HepG2 (cell line): ENCODE measurements around the gene GIPC1. TPM values are rescaled to one million over a fixed set of nuclear protein-coding genes. Genes with fewer than 3 reads are reported as not detected.

Experiments used
- CREM ChIP-seq, 2 experiments: sonication (generic) in 1 of 2; formaldehyde crosslinking in 1 of 2; IDR thresholded peaks; 2 replicates each; pipeline versions ENCODE4 v1.4.0 to v1.6.1; 2016 to 2020; ENCODE audit warnings: antibody characterized with exemption in 1 of 2, mild to moderate bottlenecking in 1 of 2, missing genetic modification reagents in 1 of 2
- MZF1 ChIP-seq: sonication (generic); formaldehyde crosslinking; IDR thresholded peaks from 2 replicates; pipeline ENCODE4 v1.8.1; 2023; ENCODE audit warnings: mild to moderate bottlenecking, missing genetic modification reagents, borderline replicate concordance
- PCBP2 ChIP-seq: fragments of 200-400 bp; formaldehyde crosslinking; optimal IDR thresholded peaks from 2 replicates; pipeline ENCODE3; 2018; ENCODE audit warnings: low read length, low read depth; ENCODE audit not compliant: poor library complexity, severe bottlenecking
- POLR2A ChIP-seq, 2 experiments: IDR thresholded peaks; 2 replicates each; pipeline ENCODE4 v1.6.1; 2011; ENCODE audit warnings: low read depth in 2 of 2, low read length in 2 of 2, mild to moderate bottlenecking in 1 of 2, moderate library complexity in 1 of 2; ENCODE audit not compliant: insufficient read depth in 1 of 2
- SOX13 ChIP-seq, 3 experiments: fragments of 450-650 bp in 1 of 3; sonication (generic) in 1 of 3; formaldehyde crosslinking in 1 of 3; IDR thresholded peaks in 2 of 3; conservative IDR thresholded peaks in 1 of 3; 2 replicates each; pipeline versions ENCODE4 v1.5.0 to v1.6.1; 2016 to 2020; ENCODE audit warnings: antibody characterized with exemption in 1 of 3, mild to moderate bottlenecking in 1 of 3, missing compliant biosample characterization in 1 of 3, missing genetic modification reagents in 1 of 3, moderate library complexity in 1 of 3
- SRSF4 ChIP-seq: fragments of 200-400 bp; formaldehyde crosslinking; IDR thresholded peaks from one replicate; pipeline ENCODE4 v1.6.1; 2018; ENCODE audit warnings: mild to moderate bottlenecking, low read depth, low read length, moderate library complexity; ENCODE audit not compliant: poor library complexity, severe bottlenecking
- ZNF235 ChIP-seq: sonication (generic); formaldehyde crosslinking; IDR thresholded peaks from 2 replicates; pipeline ENCODE4 v1.8.1; 2023; ENCODE audit warnings: mild to moderate bottlenecking, missing genetic modification reagents, borderline replicate concordance
- ZNF496 ChIP-seq: sonication (generic); formaldehyde crosslinking; IDR thresholded peaks from 2 replicates; pipeline ENCODE4 v1.8.1; 2023; ENCODE audit warnings: mild to moderate bottlenecking, moderate library complexity, missing genetic modification reagents; ENCODE audit not compliant: insufficient replicate concordance
- ZNF543 ChIP-seq: sonication (generic); formaldehyde crosslinking; IDR thresholded peaks from 2 replicates; pipeline ENCODE4 v1.4.0; 2020; ENCODE audit warnings: mild to moderate bottlenecking, missing genetic modification reagents
- ZNF7 ChIP-seq: IDR thresholded peaks from 2 replicates; pipeline ENCODE4 v1.6.1; 2016; ENCODE audit warnings: missing biosample characterization, missing genetic modification reagents
- polyA plus RNA-seq, 8 experiments: library from polyadenylated mRNA; depleted of rRNA in 3 of 8; stranded (reverse) in 7 of 8; unstranded in 1 of 8; fragments of >200 nt; fragmentation: Illumina TruSeq in 4 of 8; extraction: Trizol in 4 of 8; gene quantifications; 2 replicates each; pipeline versions ENCODE4 v1.2.1 to v1.2.3, GENCODE V29; 2011 to 2016; ENCODE audit warnings: low read depth in 4 of 8, missing spikeins in 1 of 8, mixed read lengths in 1 of 8; ENCODE audit not compliant: insufficient read depth in 1 of 8
- total RNA-seq, 5 experiments: library from RNA; depleted of rRNA; stranded (reverse); fragments of >200 nt; fragmentation: Illumina TruSeq; extraction: Trizol; gene quantifications; 2 replicates each; pipeline ENCODE4 v1.2.3, GENCODE V29; 2016; ENCODE audit warnings: low read depth in 1 of 5
- TF ChIP-seq, protein P1 (sequence below): sonication (generic); formaldehyde crosslinking; IDR thresholded peaks from 2 replicates; pipeline ENCODE4 v1.4.0; 2020; ENCODE audit warnings: mild to moderate bottlenecking, low read depth, missing genetic modification reagents
- TF ChIP-seq, protein P2 (sequence below): sonication (generic); formaldehyde crosslinking; IDR thresholded peaks from 2 replicates; pipeline ENCODE4 v1.4.0; 2020; ENCODE audit warnings: missing genetic modification reagents
- TF ChIP-seq, protein P3 (sequence below): sonication (generic); formaldehyde crosslinking; IDR thresholded peaks from 2 replicates; pipeline ENCODE4 v1.8.0; 2022; ENCODE audit warnings: mild to moderate bottlenecking, missing genetic modification reagents, moderate library complexity
- TF ChIP-seq, protein P4 (sequence below): sonication (generic); formaldehyde crosslinking; IDR thresholded peaks from 2 replicates; pipeline ENCODE4 v1.5.0; 2020; ENCODE audit warnings: missing genetic modification reagents
- TF ChIP-seq, protein P5 (sequence below): sonication (generic); formaldehyde crosslinking; IDR thresholded peaks from 2 replicates; pipeline ENCODE4 v1.4.0; 2020; ENCODE audit warnings: missing genetic modification reagents
- TF ChIP-seq, protein P6 (sequence below): fragments of 450-650 bp; IDR thresholded peaks from 2 replicates; pipeline ENCODE4 v1.6.1; 2016

GIPC1 gene
- total and polyA plus RNA-seq, 2 of the 13 experiments (the other 11 are each of a cell fraction or from before 2014, with no cell fraction given), result 27.1 to 48.1 TPM

DNA sequence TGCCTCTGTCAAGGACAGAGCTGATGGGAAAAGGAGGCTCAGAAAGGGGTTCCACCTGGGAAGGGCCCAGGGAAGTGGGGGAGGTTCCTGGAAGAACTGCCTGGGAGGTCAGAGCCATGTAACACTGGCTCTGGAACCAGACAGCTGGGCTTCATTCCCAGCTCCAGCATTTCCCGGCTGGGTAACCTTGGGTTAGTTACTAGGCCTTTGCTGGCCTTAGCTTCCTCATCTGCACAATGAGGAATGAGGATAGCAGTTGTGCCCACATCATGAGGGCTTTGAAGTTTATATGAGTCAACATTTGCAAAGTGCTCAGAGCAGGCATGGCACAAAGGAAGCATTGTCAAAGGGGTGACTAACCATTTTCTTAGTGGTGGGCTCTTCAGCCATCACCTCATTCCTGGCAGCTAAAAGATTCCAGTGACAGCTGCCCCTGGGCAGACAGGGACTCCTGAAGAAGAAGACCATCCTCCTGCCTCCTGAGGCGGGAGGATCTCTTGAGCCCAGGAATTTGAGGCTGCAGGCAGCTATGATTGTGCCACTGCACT, 24.0 kb upstream of the GIPC1 start (continued):
- TF ChIP-seq, protein P1, sequence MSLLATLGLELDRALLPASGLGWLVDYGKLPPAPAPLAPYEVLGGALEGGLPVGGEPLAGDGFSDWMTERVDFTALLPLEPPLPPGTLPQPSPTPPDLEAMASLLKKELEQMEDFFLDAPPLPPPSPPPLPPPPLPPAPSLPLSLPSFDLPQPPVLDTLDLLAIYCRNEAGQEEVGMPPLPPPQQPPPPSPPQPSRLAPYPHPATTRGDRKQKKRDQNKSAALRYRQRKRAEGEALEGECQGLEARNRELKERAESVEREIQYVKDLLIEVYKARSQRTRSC (CRISPR knock-in tag), result no peak
- TF ChIP-seq POLR2A (IDR thresholded peaks at IDR 0.05; ENCODE audit: insufficient read depth in 1 of 2, low read depth in 2 of 2, low read length in 2 of 2), result peak; percentile 53 to 85
- TF ChIP-seq MZF1 (CRISPR knock-in tag), result no peak
- TF ChIP-seq ZNF235 (CRISPR knock-in tag), result no peak
- TF ChIP-seq, protein P2, sequence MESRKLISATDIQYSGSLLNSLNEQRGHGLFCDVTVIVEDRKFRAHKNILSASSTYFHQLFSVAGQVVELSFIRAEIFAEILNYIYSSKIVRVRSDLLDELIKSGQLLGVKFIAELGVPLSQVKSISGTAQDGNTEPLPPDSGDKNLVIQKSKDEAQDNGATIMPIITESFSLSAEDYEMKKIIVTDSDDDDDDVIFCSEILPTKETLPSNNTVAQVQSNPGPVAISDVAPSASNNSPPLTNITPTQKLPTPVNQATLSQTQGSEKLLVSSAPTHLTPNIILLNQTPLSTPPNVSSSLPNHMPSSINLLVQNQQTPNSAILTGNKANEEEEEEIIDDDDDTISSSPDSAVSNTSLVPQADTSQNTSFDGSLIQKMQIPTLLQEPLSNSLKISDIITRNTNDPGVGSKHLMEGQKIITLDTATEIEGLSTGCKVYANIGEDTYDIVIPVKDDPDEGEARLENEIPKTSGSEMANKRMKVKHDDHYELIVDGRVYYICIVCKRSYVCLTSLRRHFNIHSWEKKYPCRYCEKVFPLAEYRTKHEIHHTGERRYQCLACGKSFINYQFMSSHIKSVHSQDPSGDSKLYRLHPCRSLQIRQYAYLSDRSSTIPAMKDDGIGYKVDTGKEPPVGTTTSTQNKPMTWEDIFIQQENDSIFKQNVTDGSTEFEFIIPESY, result 0 out of 2 replicates have a peak, but pooled peaks have one; percentile 4
- no peak for TF ChIP-seq SRSF4
- no peak for TF ChIP-seq PCBP2
- TF ChIP-seq, protein P3, sequence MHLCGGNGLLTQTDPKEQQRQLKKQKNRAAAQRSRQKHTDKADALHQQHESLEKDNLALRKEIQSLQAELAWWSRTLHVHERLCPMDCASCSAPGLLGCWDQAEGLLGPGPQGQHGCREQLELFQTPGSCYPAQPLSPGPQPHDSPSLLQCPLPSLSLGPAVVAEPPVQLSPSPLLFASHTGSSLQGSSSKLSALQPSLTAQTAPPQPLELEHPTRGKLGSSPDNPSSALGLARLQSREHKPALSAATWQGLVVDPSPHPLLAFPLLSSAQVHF (CRISPR knock-in tag), result no peak
- TF ChIP-seq ZNF543 (CRISPR knock-in tag), result no peak
- TF ChIP-seq SOX13 (IDR thresholded peaks at IDR 0.05), result peak; percentile 55
- TF ChIP-seq SOX13 (CRISPR knock-in tag; conservative IDR thresholded peaks at IDR 0.05 in 1 of 2, IDR thresholded peaks at IDR 0.05 in 1 of 2), result peak in 1 of 2 experiments; percentile 91; a peak in 2 of 4 replicates
- TF ChIP-seq, protein P4, sequence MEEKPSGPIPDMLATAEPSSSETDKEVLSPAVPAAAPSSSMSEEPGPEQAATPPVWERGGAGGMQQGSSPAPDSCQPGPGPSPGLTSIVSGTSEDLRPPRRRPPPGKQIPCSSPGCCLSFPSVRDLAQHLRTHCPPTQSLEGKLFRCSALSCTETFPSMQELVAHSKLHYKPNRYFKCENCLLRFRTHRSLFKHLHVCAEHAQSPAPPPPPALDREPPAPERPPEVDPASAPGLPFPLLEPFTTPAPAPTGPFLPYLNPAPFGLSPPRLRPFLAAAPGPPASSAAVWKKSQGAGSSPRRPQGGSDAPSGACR, result peak; percentile 66; the same call in 1 of the 2 replicates
- TF ChIP-seq ZNF496 (CRISPR knock-in tag), result no peak
- TF ChIP-seq CREM (IDR thresholded peaks at IDR 0.05), result peak; percentile 67; the same call in 1 of the 2 replicates
- TF ChIP-seq CREM (CRISPR knock-in tag; IDR thresholded peaks at IDR 0.05), result no peak
- TF ChIP-seq, protein P5, sequence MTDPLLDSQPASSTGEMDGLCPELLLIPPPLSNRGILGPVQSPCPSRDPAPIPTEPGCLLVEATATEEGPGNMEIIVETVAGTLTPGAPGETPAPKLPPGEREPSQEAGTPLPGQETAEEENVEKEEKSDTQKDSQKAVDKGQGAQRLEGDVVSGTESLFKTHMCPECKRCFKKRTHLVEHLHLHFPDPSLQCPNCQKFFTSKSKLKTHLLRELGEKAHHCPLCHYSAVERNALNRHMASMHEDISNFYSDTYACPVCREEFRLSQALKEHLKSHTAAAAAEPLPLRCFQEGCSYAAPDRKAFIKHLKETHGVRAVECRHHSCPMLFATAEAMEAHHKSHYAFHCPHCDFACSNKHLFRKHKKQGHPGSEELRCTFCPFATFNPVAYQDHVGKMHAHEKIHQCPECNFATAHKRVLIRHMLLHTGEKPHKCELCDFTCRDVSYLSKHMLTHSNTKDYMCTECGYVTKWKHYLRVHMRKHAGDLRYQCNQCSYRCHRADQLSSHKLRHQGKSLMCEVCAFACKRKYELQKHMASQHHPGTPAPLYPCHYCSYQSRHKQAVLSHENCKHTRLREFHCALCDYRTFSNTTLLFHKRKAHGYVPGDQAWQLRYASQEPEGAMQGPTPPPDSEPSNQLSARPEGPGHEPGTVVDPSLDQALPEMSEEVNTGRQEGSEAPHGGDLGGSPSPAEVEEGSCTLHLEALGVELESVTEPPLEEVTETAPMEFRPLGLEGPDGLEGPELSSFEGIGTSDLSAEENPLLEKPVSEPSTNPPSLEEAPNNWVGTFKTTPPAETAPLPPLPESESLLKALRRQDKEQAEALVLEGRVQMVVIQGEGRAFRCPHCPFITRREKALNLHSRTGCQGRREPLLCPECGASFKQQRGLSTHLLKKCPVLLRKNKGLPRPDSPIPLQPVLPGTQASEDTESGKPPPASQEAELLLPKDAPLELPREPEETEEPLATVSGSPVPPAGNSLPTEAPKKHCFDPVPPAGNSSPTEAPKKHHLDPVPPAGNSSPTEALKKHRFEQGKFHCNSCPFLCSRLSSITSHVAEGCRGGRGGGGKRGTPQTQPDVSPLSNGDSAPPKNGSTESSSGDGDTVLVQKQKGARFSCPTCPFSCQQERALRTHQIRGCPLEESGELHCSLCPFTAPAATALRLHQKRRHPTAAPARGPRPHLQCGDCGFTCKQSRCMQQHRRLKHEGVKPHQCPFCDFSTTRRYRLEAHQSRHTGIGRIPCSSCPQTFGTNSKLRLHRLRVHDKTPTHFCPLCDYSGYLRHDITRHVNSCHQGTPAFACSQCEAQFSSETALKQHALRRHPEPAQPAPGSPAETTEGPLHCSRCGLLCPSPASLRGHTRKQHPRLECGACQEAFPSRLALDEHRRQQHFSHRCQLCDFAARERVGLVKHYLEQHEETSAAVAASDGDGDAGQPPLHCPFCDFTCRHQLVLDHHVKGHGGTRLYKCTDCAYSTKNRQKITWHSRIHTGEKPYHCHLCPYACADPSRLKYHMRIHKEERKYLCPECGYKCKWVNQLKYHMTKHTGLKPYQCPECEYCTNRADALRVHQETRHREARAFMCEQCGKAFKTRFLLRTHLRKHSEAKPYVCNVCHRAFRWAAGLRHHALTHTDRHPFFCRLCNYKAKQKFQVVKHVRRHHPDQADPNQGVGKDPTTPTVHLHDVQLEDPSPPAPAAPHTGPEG (CRISPR knock-in tag), result no peak
- TF ChIP-seq, protein P6, sequence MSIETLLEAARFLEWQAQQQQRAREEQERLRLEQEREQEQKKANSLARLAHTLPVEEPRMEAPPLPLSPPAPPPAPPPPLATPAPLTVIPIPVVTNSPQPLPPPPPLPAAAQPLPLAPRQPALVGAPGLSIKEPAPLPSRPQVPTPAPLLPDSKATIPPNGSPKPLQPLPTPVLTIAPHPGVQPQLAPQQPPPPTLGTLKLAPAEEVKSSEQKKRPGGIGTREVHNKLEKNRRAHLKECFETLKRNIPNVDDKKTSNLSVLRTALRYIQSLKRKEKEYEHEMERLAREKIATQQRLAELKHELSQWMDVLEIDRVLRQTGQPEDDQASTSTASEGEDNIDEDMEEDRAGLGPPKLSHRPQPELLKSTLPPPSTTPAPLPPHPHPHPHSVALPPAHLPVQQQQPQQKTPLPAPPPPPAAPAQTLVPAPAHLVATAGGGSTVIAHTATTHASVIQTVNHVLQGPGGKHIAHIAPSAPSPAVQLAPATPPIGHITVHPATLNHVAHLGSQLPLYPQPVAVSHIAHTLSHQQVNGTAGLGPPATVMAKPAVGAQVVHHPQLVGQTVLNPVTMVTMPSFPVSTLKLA, result peak; percentile 41; the same call in 1 of the 2 replicates
- TF ChIP-seq ZNF7 (CRISPR knock-in tag), result no peak
